Measurements from ENCODE around the gene MACROD2.

DNA sequence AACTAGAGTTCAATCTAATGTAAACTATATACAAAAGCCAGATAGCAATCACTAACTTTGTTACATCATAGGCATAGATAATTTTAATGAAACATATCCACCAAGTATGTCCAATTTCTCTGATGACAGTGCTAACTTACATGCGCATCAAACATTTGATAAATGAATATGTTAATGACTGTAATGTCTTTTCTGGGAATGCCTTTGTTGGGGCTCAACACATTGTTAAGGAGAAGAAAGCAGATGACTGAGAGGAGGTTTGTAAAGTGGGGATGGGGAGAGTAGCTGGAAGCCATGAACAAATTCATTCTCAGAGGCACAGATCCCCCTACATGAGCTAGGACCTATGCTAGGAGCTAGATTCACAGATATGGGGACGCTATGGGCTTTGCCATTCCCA, 1627.9 kb downstream of the MACROD2 start:
- TF ChIP-seq GLIS3 (CRISPR knock-in tag; IDR thresholded peaks at IDR 0.05): no peak
- TF ChIP-seq, protein P1, sequence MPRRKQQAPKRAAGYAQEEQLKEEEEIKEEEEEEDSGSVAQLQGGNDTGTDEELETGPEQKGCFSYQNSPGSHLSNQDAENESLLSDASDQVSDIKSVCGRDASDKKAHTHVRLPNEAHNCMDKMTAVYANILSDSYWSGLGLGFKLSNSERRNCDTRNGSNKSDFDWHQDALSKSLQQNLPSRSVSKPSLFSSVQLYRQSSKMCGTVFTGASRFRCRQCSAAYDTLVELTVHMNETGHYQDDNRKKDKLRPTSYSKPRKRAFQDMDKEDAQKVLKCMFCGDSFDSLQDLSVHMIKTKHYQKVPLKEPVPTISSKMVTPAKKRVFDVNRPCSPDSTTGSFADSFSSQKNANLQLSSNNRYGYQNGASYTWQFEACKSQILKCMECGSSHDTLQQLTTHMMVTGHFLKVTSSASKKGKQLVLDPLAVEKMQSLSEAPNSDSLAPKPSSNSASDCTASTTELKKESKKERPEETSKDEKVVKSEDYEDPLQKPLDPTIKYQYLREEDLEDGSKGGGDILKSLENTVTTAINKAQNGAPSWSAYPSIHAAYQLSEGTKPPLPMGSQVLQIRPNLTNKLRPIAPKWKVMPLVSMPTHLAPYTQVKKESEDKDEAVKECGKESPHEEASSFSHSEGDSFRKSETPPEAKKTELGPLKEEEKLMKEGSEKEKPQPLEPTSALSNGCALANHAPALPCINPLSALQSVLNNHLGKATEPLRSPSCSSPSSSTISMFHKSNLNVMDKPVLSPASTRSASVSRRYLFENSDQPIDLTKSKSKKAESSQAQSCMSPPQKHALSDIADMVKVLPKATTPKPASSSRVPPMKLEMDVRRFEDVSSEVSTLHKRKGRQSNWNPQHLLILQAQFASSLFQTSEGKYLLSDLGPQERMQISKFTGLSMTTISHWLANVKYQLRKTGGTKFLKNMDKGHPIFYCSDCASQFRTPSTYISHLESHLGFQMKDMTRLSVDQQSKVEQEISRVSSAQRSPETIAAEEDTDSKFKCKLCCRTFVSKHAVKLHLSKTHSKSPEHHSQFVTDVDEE (CRISPR knock-in tag; IDR thresholded peaks at IDR 0.05): no peak
- no peak for TF ChIP-seq ZFP30 (CRISPR knock-in tag; IDR thresholded peaks at IDR 0.05)
- no peak for TF ChIP-seq ZFP3 (CRISPR knock-in tag; IDR thresholded peaks at IDR 0.05)
